IMR-90 (cell line): ENCODE measurements around the gene SPTB.

Source experiments
- BHLHE40 ChIP-seq: fragments of 150-350 bp; IDR thresholded peaks from 2 replicates; pipeline ENCODE4 v1.6.1; 2016; ENCODE audit warnings: mild to moderate bottlenecking, low read depth, low read length
- CEBPB ChIP-seq: IDR thresholded peaks from 2 replicates; pipeline ENCODE4 v1.6.1; 2012; ENCODE audit warnings: low read depth, low read length, improper control_type of control experiment
- CHD1 ChIP-seq: IDR thresholded peaks from 2 replicates; pipeline ENCODE4 v1.6.1; 2012; ENCODE audit warnings: low read depth, low read length, improper control_type of control experiment
- CTCF ChIP-seq: conservative IDR thresholded peaks from 2 replicates; pipeline ENCODE4 v1.5.1; 2012; ENCODE audit warnings: mild to moderate bottlenecking, low read depth, low read length, improper control_type of control experiment
- ELK1 ChIP-seq: fragments of 150-350 bp; IDR thresholded peaks from 2 replicates; pipeline ENCODE4 v1.6.1; 2016; ENCODE audit warnings: low read depth, mild to moderate bottlenecking, low read length, moderate library complexity, borderline replicate concordance
- FOS ChIP-seq: fragments of 150-350 bp; IDR thresholded peaks from 2 replicates; pipeline ENCODE4 v1.6.1; 2016; ENCODE audit warnings: low read depth, low read length
- MAFK ChIP-seq: IDR thresholded peaks from 2 replicates; pipeline ENCODE4 v1.6.1; 2012; ENCODE audit warnings: low read depth, low read length, improper control_type of control experiment
- MAZ ChIP-seq: IDR thresholded peaks from 2 replicates; pipeline ENCODE4 v1.6.1; 2012; ENCODE audit warnings: low read depth, mild to moderate bottlenecking, low read length, improper control_type of control experiment, moderate library complexity, borderline replicate concordance
- NFE2L2 ChIP-seq: fragments of 150-350 bp; IDR thresholded peaks from 2 replicates; pipeline ENCODE4 v1.6.1; 2016; ENCODE audit warnings: low read depth, mild to moderate bottlenecking, low read length
- POLR2A ChIP-seq: IDR thresholded peaks from 2 replicates; pipeline ENCODE4 v1.6.1; 2012; ENCODE audit warnings: mild to moderate bottlenecking, low read depth, low read length
- RAD21 ChIP-seq: IDR thresholded peaks from 2 replicates; pipeline ENCODE4 v1.6.1; 2012; ENCODE audit warnings: low read length, improper control_type of control experiment
- RCOR1 ChIP-seq: IDR thresholded peaks from 2 replicates; pipeline ENCODE4 v1.6.1; 2012; ENCODE audit warnings: mild to moderate bottlenecking, low read length, improper control_type of control experiment; ENCODE audit not compliant: insufficient replicate concordance
- SMC3 ChIP-seq: fragments of 150-350 bp; IDR thresholded peaks from 2 replicates; pipeline ENCODE4 v1.6.1; 2016; ENCODE audit warnings: low read depth, mild to moderate bottlenecking, antibody characterized with exemption, low read length, moderate library complexity
- TF ChIP-seq, protein P1 (sequence below): fragments of 150-350 bp; IDR thresholded peaks from 2 replicates; pipeline ENCODE4 v1.6.1; 2017; ENCODE audit warnings: mild to moderate bottlenecking, antibody characterized with exemption, low read length, low read depth

DNA sequence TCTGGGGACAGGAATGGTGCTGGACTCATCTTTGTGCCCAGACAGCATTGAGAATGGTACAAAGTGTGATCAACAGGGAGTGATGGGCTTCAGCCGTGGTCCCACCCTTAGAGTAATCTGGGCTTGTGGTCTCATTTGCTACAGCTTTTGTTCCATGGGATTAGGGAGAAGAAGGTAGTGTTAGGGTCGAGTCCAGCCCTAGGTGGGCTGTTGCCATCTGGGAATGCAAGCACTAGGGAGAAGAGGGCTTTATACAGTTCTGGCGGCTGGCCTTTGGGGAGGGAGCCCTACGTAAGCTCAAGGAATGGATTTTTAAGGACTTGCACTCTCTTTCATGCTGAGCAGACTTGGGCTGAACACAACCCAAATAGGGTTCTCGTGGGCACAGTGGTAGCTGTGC, 170.6 kb downstream of the SPTB start:
- TF ChIP-seq POLR2A (no peak), SMC3 (no peak), RAD21 (no peak), CTCF (no peak), RCOR1 (no peak), ELK1 (no peak), CHD1 (no peak), CEBPB (no peak), FOS (no peak), BHLHE40 (no peak), MAFK (no peak), NFE2L2 (no peak), MAZ (no peak)
- TF ChIP-seq, protein P1, sequence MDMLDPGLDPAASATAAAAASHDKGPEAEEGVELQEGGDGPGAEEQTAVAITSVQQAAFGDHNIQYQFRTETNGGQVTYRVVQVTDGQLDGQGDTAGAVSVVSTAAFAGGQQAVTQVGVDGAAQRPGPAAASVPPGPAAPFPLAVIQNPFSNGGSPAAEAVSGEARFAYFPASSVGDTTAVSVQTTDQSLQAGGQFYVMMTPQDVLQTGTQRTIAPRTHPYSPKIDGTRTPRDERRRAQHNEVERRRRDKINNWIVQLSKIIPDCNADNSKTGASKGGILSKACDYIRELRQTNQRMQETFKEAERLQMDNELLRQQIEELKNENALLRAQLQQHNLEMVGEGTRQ = no peak
